Renal pelvis (tissue), 4 donors: ENCODE measurements around the gene R3HDM2. TPM values are rescaled to one million over a fixed set of nuclear protein-coding genes. Genes with fewer than 3 reads are reported as not detected.
"Not testable (repeated sequence)": the region's sequence is repeated elsewhere in the genome, so short reads cannot be mapped to it uniquely, and the experiment has no call there.

ENCODE experiments used
- DNase-seq: peaks from one replicate; pipeline ENCODE4 v3.0.0-alpha.2; 2013
- polyA plus RNA-seq, 3 donors: library from polyadenylated mRNA; unstranded; fragments of 120-200 nt; gene quantifications; one replicate each; pipeline ENCODE4 v1.2.1, GENCODE V29; 2013; ENCODE audit not compliant: insufficient read length in 3 of 3

Gene R3HDM2
- polyA plus RNA-seq, 3 donors: 58.3 to 97.0 (median 88.7) TPM

GRCh38 chr12:57454213-57454565 lies 23.3 kb upstream of the R3HDM2 start:
- no peak for DNase-seq

- peak; percentile 67 for DNase-seq
These were observed 22.2 kb upstream of the R3HDM2 start for GRCh38 chr12:57452937-57453509.

DNA sequence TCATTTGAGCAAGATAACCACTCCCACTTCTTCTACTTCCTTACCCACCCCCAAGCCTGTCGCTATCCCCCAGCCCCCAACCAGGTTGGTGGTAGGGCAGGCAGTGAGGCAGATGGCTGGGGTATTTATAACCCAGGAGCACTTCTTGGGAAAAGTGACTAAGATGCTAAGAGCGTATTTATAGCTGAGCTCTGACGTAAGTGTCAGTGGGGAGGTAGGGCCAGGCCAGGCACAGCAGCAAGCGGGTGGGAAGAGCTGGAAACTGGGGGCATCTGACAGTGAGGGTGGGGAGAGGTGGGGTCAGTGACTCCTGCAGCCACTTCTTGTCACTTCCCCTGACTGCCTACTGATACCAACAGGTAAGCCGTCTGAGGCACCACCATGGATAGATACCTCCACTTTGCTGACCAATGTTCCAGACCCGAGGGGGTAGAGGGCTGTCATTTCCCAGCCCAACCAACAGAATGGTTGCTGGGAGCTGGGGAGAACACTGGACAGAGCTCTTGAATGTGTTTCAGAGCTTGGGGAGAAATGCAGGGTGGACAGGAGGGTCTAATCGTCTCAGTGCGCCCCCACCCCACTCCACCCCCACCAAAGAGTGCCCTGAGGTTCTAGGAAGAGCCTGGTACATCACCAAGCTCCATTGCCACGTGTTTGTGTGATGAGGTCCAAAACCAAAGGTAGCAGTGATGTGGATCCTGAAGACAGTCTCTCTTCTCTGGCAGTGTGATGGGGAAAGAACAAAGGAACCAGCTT lies 21.5 kb upstream of the R3HDM2 start:
- no peak for DNase-seq

GRCh38 chr12:57451233-57451778 lies 20.5 kb upstream of the R3HDM2 start:
- DNase-seq: no peak

DNA sequence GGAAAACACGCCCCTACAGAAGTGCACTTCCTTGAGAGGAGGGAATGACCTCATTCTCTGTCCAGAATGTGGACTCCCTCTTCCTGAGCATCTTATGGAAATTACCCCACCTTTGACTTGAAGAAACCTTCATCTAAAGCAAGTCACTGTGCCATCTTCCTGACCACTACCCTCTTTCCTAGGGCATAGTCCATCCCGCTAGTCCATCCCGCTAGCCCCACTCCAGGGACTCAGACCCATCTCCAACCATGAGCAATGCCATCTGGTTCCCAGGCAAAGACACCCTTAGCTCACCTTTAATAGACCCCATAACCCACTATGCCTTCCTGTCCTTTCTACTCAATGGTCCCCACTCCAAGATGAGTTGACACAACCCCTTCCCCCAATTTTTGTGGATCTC lies 19.2 kb upstream of the R3HDM2 start:
- no peak for DNase-seq

DNA sequence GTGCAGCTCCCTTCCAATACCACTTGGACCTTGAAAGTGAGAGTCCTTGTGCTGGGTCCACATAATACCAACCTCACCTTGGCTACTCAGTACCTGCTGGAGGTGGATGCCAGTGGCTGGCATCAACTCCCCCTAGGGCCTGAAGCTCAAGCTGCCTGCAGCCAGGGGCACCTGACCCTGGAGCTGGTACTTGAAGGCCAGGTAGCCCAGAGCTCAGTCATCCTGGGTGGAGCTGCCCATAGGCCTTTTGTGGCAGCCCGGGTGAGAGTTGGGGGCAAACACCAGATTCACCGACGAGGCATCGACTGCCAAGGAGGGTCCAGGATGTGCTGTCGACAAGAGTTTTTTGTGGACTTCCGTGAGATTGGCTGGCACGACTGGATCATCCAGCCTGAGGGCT lies 18.5 kb upstream of the R3HDM2 start:
- no peak for DNase-seq

- DNase-seq: no peak
These were observed 17.8 kb upstream of the R3HDM2 start for GRCh38 chr12:57448669-57449068.

- DNase-seq: no peak
These were observed 15.6 kb upstream of the R3HDM2 start for GRCh38 chr12:57446292-57446960.

- no peak for DNase-seq
These were observed 13.9 kb upstream of the R3HDM2 start for GRCh38 chr12:57444744-57445143.

DNA sequence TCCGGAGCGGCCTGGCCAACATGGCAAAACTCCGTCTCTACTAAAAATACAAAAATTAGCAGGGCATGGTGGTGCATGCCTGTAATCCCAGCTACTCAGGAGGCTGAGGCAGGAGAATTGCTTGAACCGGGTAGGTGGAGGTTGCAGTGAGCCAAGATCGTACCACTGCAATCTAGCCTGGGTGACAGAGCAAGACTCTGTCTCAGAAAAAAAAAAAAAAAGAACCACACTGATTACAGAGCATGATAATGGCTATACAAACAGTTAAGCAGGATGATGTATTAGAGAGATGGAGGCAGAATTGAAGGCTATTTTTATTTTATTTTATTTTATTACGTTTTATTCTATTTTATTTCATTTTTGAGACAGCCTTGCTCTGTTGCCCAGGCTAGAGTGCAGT lies 13.5 kb upstream of the R3HDM2 start:
- not testable (repeated sequence) for DNase-seq

DNA sequence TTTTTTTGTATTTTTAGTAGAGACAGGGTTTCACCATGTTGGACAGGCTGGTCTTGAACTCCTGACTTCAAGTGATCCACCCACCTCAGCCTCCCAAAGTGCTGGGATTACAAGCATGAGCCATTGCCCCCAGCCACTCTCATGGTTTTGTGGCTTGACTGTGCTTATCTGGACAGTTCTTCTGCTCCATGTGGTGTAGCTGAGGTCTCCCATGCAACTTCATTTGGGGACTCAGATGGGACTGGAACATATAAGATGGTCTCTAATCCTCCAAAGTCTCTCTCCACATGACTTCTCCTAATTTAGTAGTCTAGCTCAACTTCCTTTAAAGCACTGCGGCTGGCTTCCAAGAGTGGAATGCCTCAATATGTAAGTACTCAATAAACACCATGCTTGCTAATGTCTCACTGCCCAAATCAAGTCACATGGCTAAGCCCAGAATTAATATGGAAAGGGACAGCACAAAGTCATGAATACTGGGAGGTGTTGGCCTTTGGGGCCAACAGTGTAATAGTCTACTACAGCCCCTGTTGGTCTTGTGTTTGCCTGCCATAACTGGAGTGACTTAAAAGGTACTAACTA lies 11.1 kb upstream of the R3HDM2 start:
- no peak for DNase-seq

- DNase-seq: not testable (repeated sequence)
These were observed 10.6 kb upstream of the R3HDM2 start for GRCh38 chr12:57441393-57441792.

DNA sequence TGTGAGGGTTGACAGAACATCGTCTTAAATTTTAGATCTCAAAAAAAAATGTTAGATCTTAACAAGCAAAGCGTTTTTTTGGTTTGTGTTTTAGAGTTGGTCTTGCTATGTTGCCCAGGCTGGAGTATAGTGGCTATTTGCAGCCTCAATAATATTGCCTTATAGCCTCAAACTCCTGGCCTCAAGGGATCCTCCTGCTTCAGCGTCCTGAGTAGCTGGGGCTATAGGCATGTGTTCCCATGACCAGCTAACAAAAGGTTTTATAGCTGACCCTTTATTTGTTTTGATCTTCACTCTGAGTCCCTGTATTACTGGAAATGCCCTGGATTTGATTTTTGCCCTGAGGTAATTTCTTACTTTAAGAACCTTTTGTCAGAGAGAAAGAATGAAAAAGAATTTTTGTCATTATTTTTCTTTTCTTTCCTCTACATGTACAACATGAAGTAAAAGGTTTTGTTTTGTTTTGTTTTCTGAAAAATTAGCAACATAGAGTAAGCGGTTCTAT lies 9.0 kb upstream of the R3HDM2 start:
- DNase-seq: no peak

GRCh38 chr12:57438400-57438799 lies 7.6 kb upstream of the R3HDM2 start:
- no peak for DNase-seq

- DNase-seq: no peak
These were observed 4.5 kb upstream of the R3HDM2 start for GRCh38 chr12:57435293-57435692.

DNA sequence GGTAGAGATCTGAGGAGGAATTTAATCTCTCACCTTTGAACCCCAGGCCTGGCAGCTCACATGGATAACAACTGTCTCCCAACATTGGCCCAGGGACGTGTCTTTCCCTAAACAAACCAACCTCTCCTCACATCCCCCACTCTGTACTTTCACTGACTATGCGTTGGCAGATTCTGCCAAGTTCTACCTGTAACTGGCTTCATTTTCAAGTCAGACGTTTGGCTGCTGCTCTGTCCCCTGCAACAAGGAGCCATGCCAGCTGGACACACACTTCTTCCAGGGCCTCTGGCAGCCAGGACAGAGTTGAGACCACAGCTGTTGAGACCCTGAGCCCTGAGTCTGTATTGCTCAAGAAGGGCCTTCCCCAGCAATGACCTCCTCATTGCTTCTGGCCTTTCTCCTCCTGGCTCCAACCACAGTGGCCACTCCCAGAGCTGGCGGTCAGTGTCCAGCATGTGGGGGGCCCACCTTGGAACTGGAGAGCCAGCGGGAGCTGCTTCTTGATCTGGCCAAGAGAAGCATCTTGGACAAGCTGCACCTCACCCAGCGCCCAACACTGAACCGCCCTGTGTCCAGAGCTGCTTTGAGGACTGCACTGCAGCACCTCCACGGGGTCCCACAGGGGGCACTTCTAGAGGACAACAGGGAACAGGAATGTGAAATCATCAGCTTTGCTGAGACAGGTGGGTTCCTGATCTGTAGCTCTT lies 3.8 kb upstream of the R3HDM2 start, which contains the start of gene INHBC:
INHBC (plus strand) TSS at position 268 of the 707 bp plus-strand sequence; CDS start at position 371, 103 bp downstream.
- no peak for DNase-seq

GRCh38 chr12:57433370-57433769 lies 2.5 kb upstream of the R3HDM2 start:
- DNase-seq: no peak

- no peak for DNase-seq
These were observed 878 bp upstream of the R3HDM2 start for GRCh38 chr12:57431654-57432188.

DNA sequence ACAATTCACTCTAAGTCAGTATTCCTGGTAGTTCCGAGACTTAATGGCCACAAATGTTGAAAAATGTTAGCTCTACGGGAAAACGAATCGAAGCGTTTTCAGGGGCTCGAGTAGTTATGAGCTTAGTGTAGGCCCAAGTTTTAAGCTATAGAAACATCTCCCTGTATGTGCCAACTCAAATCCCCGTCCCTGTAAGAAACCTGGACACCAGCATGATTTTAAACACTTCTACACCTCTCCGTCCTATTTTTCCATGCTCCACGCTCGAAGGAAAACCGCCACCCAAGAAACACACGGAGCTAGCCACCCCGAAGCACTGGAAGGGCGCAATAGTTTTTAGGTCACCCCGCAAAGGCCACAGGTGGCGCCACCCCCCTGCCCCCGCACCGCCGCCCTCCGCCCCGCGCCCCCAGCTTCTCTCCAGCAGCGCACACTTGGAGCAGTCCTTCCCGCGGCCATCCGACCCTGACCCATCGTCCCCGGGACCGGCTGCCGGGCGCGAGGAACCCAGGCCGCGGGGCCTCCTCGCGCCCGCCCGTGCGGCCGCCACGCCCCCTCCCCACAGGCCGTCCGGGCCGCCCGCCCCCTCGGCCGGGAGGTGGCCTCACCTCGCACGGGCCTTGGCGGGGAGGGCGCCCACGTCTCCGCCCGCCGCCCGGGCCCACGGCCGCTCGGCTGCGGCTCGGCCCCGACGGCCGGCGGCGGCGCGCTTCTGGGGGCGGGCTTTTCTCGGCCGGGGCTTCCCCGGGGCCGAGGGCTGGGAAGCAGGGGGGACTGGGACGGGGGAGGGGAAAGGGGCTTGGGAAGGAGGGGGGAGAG lies 522 bp downstream of the R3HDM2 start:
- DNase-seq: peak; percentile 30

DNA sequence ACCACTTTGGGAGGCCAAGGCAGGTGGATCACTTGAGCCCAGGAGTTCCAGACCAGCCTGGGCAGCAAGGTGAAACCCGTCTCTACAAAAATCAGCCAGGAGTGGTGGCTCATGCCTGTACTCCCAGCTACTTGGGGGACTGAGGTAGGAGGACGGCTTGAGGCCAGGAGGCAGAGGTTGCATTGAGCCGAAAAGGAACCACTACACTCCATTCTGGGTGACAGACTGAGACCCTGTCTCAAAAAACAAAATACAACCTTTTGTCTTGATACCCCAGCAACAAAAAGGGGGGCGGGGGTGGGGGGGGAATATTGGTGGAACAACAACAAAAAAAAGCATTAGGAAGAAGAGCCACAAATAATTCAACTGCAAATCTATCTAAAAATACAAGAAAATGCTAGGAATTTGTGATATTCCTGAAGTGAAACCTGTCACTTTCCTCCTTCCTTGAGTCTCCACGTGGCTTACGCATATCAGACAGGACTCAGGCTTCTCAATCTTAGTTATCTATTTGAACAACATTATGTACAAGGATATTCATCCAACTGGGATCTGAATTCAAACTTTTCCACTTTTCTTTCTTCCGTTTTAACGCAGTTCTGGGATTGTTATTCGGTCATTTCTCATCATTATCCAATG lies 1.3 kb downstream of the R3HDM2 start:
- no peak for DNase-seq
